GM10248 (cell line): Measurements from ENCODE around the gene WDR88.

ENCODE experiments used
- CTCF ChIA-PET: fragments of 300-600 bp; sonication (Branson Sonifier 250); formaldehyde crosslinking; extraction: SDS; loops from one replicate; lab custom pipeline; 2021; ENCODE audit warnings: antibody characterized with exemption; lab: Yijun Ruan, JAX
- POLR2A ChIA-PET: fragments of 350-650 bp; sonication (Branson Sonifier 250); formaldehyde crosslinking; extraction: SDS; loops from one replicate; lab custom pipeline; 2020; ENCODE audit warnings: antibody characterized with exemption; lab: Yijun Ruan, JAX
- DNase-seq: peaks from one replicate; pipeline ENCODE4 v3.0.0; 2012; ENCODE audit errors: extremely low spot score
- TF ChIP-seq, protein P1 (sequence below): IDR thresholded peaks from 2 replicates; pipeline ENCODE4 v1.5.1; 2012; ENCODE audit warnings: mild to moderate bottlenecking, low read depth; ENCODE audit errors: extremely low read depth, missing control alignments, control extremely low read depth

The WDR88 gene

DNA sequence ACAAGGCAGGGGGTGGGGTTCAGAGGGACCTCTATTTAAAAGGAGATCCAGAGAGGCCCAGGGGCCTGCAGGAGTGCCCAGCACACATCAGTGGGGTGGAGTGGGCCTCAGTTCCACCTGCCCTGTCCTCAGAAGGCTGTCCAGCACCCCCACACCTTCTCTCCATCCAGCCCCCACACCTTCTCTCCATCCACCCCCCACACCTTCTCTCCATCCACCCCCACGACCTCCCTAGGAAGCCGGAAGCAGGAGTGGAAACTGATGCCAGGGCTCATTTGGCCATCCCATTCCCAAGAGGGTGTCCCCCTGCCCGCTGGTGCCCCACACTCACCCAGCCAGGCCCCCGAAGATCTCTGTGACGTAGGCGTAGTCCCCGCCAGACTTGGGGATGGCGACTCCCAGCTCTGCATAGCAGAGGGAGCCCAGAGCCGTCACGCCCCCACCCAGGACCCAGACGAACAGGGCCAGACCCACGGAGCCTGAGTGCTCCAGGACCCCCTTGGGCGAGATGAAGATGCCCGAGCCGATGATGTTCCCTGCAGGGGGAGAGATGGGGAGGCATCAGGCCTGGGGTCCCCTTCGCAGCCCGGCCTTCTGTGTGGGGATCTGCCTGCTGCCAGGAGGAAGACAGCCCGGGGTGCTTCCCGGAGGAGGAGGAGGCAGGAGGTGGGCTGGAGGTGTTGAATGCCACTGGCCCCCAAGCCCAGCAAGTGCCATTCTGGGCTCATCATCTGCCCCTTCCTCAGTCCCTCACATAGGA lies 83.7 kb downstream of the WDR88 start:
- TF ChIP-seq, protein P1, sequence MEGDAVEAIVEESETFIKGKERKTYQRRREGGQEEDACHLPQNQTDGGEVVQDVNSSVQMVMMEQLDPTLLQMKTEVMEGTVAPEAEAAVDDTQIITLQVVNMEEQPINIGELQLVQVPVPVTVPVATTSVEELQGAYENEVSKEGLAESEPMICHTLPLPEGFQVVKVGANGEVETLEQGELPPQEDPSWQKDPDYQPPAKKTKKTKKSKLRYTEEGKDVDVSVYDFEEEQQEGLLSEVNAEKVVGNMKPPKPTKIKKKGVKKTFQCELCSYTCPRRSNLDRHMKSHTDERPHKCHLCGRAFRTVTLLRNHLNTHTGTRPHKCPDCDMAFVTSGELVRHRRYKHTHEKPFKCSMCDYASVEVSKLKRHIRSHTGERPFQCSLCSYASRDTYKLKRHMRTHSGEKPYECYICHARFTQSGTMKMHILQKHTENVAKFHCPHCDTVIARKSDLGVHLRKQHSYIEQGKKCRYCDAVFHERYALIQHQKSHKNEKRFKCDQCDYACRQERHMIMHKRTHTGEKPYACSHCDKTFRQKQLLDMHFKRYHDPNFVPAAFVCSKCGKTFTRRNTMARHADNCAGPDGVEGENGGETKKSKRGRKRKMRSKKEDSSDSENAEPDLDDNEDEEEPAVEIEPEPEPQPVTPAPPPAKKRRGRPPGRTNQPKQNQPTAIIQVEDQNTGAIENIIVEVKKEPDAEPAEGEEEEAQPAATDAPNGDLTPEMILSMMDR: no peak
- no peak for DNase-seq
- CTCF ChIA-PET: no interaction called here
- POLR2A ChIA-PET: no interaction called here

DNA sequence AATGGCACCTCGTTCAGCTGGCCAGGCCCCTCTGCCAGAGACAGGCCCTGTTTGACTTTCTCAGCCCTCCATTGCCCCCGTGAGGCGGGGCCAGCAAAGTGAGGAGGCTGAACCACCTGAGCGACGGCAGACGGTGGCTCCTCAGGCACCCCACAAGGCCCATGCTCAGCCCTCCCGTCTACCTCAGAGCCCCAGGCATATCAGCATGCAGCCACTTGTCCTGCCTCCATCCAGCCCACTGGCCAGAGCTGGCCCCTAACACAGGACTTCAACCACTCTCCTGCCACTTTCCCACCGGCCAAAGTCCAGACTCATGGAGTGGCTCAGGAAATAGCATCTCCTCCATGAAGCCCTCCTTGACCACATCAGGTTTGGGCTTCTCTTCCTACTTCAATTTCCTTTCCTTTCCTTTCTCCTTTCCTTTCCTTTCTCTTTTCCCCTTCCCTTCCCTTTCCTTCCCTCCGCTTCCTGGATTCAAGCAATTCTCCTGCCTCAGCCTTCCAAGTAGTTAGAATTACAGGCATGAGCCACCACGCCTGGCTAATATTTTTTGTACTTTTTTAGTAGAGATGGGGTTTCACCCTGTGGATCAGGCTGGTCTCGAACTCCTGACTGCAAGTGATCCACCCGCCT lies 84.4 kb downstream of the WDR88 start:
- ChIA-PET CTCF (no interaction called here), POLR2A (no interaction called here)
- TF ChIP-seq, protein P1: no peak
- DNase-seq: no peak

DNA sequence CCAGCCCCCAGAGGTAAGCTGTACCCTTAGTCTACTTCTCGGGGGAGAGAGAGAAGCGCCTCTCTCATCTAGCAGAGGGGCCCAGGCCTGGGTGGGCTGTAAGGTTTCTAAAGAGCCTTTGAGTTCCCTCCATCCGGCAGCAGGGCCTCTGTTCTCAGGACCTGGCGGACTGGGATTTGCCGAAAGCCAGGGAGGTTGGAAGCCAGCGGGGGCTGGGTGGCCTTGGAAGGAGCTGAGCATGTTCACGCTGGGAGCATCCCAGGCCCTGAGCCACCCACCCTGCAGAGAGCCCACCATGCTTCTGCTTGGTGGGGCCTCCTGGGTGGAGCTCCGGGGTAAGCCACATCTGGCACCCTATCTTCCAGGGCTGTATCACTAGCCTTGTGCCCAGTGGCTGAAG lies 86.0 kb downstream of the WDR88 start:
- CTCF ChIA-PET: no interaction called here
- POLR2A ChIA-PET: no interaction called here
- TF ChIP-seq, protein P1: no peak
- DNase-seq: no peak

DNA sequence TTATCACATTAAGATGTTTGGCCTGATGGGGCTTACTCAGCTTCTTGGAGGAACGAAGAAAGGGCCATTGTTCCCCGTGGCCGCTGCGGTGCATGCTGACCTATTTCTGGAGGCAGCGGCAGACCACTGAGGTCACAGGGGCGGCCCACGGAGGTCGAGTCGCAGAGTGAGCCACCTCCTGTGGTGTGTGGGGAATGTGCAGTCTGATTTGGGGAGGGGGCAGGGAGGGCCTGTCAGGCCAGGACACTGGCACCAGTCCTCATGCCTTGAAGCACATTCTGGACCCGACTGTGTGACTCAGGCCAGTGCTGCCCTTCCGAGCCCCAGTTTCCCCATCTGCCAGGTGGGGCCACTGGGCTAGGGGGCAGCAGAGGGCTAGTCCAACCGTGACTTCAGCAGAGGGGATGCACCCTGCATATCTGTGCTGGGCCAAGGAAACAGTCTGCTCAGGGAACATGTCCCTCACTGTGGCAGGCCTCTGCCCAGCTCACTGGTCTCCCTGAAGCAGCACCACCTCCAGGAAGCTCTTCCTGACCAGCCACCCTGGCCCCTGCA lies 87.4 kb downstream of the WDR88 start:
- CTCF ChIA-PET: interaction anchor here (1.0 kb wide), 1 partner anchor 188 kb away, joined by 3 read pairs; no protein-coding TSS in a partner anchor
- POLR2A ChIA-PET: no interaction called here
- TF ChIP-seq, protein P1: no peak
- DNase-seq: no peak

DNA sequence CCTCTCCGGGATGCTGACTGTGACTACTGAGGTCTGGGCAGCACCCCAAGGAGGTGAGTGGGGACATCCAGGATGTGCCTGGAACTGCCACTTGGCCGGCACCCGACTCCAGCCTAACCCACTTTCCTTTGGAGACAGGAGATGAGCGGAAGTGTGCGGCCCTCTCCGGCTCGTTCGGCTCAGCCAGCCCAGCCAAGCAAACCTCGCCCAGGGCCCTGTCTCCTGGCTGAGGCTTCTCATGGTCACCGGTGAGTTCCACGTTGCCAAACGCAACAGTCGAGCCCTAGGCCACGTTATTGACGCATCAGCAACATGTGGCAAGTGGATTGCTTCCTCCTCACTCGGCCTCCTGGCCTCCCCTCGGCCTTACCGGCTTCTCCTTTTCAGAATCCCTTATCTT lies 88.2 kb downstream of the WDR88 start:
- ChIA-PET POLR2A (no interaction called here), CTCF (no interaction called here)
- TF ChIP-seq, protein P1: no peak
- no peak for DNase-seq

DNA sequence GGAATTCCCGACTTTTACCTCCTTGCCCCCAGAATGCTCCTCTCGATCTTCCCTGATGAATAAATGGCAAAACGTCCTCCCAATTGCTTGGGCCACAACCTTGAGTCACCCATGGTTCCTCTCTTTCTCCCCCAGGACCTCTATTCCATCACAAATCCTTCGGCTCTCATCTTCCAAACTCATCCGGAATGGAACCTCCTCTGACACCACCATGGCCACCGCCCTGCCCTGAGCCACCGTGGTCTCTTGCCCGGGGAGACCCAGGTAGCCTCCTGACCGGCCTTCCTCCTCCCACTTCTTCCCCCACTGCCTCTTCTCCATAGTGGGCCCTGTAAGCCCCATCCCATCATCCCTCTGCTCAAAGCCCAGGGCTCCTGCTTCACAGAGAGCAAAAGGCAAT lies 88.8 kb downstream of the WDR88 start:
- POLR2A ChIA-PET: no interaction called here
- CTCF ChIA-PET: no interaction called here
- TF ChIP-seq, protein P1: no peak
- DNase-seq: no peak
